GM19035 (cell line): ENCODE data around the gene TMEM175.

Experiments
- ATAC-seq: cut with Tn5 transposase; IDR thresholded peaks from one replicate; pipeline ENCODE4 v1.9.1; 2021; ENCODE audit not compliant: unreplicated experiment

TMEM175 gene

GRCh38 chr4:1001561-1002130 lies 69.4 kb downstream of the TMEM175 start:
- no peak for ATAC-seq

- ATAC-seq: no peak
Observed at GRCh38 chr4:1002131-1002630, 69.9 kb downstream of the TMEM175 start.

GRCh38 chr4:1002631-1003251 lies 70.5 kb downstream of the TMEM175 start:
- ATAC-seq: no peak

GRCh38 chr4:1003271-1004070 lies 71.2 kb downstream of the TMEM175 start:
- ATAC-seq: no peak

- no peak for ATAC-seq
Observed at GRCh38 chr4:1004071-1004418, 71.8 kb downstream of the TMEM175 start.

GRCh38 chr4:1004557-1005485 lies 72.6 kb downstream of the TMEM175 start:
- no peak for ATAC-seq

GRCh38 chr4:1006856-1007255 lies 74.6 kb downstream of the TMEM175 start:
- no peak for ATAC-seq
